Measurements from ENCODE around the gene TMEFF2. TPM values are rescaled to one million over a fixed set of nuclear protein-coding genes. Genes with fewer than 3 reads are reported as not detected.

TMEFF2 gene
- total and polyA plus RNA-seq, 2 of the 8 experiments (the other 6 are each of a cell fraction or from before 2014, with no cell fraction given) = 0.91 to 3.7 TPM

DNA sequence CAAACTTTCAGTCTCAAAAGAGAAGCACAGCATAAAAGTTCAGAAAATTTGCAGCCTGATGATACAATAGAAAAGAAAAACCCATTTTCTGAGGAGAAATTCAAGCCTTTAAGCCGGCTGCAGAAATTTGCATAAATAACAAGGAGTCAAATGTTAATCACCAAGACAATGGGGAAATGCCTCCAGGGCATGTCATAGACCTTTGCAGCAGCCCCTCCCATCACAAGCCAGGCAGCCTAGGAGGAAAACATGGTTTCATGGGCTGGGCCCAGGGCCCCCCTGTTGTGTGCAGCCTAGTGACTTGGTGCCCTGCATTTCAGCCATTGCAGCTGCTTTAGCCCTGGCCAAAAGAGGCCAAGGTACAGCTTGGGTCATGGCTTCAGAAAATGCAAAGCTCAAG lies 293.7 kb downstream of the TMEFF2 start (continued):
- no peak for TF ChIP-seq RXRA (IDR thresholded peaks at IDR 0.05; ENCODE audit: insufficient read depth, low read depth, low read length)
- no peak for TF ChIP-seq NRF1 (IDR thresholded peaks at IDR 0.05; ENCODE audit: low read depth, low read length)
- TF ChIP-seq CHD1 (IDR thresholded peaks at IDR 0.05; ENCODE audit: low read depth, low read length) = no peak
- no peak for TF ChIP-seq JUND (IDR thresholded peaks at IDR 0.05; ENCODE audit: low read length)

All from H1 (cell line).